Activated CD4-positive, alpha-beta T cell treated with anti-CD3 and anti-CD28 coated beads for 24 hours (primary cell): ENCODE measurements around the gene CDCP1.
"Not testable (repeated sequence)": the region's sequence is repeated elsewhere in the genome, so short reads cannot be mapped to it uniquely, and the experiment has no call there.

Experiments
- DNase-seq, 2 donors: peaks; one replicate each; pipeline ENCODE4 v3.0.0-alpha.2; 2020; ENCODE audit warnings: low read depth in 2 of 2

CDCP1 gene

GRCh38 chr3:45056608-45057301, 89.4 kb downstream of the CDCP1 start:
- DNase-seq: no peak

GRCh38 chr3:45055411-45056143, 90.6 kb downstream of the CDCP1 start:
- DNase-seq: no peak

- DNase-seq: no peak
Observed at GRCh38 chr3:45055032-45055410, 91.2 kb downstream of the CDCP1 start.

GRCh38 chr3:45054196-45054857, 91.9 kb downstream of the CDCP1 start:
- no peak for DNase-seq

- not testable (repeated sequence) for DNase-seq
Observed at GRCh38 chr3:45053805-45054195, 92.4 kb downstream of the CDCP1 start.

- no peak for DNase-seq
Observed at GRCh38 chr3:45051685-45052084, 94.5 kb downstream of the CDCP1 start.

DNA sequence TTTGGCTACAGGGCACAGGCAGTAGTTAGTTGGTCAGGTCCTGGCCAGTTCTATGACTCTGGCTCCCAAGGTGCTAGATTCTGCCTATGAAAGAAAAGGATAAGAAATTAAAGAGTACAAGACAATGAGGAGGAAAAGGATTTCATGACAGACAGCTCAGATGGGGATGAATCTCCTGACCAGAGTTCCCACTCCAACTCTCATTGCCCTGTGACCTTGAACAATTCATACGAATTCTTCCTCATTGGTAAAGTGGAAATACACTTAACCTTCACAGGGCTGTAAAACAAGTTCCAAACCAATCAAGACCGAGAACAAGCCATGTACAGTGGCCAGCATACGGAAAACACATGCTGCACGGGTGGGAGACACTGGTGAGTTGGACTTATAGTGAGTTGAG, 96.4 kb downstream of the CDCP1 start:
- no peak for DNase-seq

DNA sequence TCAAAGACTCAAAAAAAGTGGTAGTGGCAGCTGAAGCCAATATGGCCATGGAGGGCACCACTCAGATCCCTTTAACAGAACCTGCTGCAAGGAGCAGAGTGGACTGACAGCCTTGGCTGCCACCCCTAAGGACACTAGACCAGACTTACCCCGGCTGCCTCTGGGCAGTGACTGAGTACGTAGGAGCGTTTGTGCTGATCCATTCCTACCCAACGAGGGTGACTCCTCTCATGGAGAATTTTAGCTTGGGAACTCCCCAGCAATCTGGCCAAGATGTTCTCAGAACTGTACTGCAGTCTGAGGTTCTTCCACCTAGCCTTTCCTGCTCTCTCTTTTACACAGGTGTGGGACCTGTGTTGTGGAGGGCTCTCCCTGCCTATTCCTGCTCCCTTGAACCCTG, 97.9 kb downstream of the CDCP1 start:
- no peak for DNase-seq

DNA sequence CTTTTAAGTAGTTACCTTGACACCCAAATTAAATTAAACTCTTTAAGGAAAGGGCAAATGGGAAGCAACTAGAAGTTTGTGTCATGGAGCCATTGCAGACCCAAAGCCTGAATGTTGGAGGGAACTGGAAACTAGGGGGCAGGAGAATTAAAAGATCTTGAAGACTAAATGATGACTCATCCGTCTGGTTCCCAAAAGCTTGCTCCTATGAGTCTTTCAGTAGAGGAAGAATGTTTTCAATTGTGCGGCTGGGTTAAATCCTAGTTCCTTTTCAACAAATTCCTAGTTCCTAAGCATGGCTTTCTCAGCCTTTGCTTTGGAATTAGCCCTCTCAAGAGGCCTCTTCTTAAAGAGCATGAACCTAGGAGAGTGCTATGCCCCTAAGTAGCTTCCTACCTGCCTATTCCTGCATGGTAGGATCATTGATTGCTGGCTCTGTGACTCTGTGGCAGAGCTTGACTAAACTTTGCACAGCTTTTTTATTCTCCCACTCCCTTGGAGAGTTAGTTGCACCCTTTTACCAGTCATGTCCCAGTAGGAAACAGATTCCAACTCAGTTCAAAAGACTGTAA, 102.4 kb downstream of the CDCP1 start:
- no peak for DNase-seq

GRCh38 chr3:45042162-45042561, 104.0 kb downstream of the CDCP1 start:
- DNase-seq: no peak

DNA sequence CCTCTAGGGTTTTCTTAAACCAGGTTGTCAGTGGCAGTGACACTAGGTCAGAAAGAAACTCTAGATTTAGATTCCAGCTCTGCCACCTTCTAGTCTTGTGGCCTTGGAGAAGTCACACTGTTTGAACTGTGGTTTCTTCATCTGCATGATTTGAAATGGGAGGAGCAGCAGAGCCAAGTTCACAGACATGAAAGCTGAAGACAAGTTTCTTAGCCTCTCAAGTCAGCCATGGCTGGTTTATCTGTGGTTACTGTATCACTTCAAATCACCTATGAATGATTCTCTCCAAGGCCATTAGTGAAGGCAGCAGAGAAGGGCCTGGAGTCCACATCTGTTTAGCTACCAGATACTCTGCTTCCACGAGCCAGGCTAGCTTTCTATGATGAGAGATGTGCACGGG, 104.5 kb downstream of the CDCP1 start:
- no peak for DNase-seq

- peak; percentile 80 to 90 for DNase-seq
Observed at GRCh38 chr3:45037720-45038455, 108.3 kb downstream of the CDCP1 start.

GRCh38 chr3:45035441-45036301, 110.5 kb downstream of the CDCP1 start:
- DNase-seq: peak in 1 of 2 donors; percentile 12

DNA sequence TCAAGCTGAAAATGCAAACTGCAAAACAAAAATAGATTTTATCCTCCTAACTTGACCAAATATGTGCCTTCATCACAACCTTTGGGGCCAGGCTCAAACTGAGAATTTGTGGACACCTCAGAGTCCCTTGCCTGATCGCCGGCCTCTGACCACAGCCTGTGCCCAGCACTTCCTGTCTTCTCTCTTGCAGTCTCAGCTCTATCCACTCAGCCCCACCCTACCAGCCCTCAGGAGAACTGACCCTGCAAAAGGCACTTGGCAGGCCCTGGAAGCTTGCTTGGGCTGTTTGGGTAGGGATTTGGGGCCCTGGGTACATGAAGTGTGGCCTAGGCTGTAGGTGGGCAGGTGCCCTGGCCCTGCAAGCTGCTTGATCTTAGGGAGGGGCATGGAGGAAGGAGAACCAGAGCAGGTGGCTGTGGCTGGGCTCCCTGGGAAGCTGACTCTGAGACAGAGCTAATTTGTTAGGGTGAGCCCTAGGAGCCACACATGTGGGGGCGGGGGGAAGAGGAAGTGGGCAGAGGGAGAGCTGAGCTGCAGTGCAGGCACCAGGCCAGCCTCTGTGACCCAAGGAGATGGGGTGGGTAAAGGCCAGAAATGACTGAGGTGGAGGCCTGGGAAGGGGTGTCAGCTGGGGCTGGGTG, 111.4 kb downstream of the CDCP1 start:
- DNase-seq: no peak

DNA sequence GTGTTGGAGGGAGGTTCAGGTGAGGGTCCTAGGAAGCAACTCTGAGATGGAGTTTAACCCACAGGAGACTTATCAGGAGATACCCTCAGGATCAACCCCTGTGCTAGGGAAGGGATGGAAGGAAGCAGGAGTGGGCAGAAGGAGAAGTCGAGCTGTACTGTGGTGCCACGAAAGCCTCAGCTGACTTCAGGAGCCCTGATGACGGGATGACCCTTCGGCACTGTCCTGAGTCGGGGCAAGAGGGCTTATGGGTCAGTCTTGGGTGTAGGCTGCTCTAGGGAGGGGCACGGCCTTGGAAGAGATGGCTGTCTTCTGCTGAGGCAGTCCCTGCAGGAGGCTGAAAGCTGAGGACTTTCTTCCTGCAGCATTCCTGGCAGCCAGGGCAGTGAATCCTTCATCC, 112.4 kb downstream of the CDCP1 start:
- no peak for DNase-seq
